ENCODE data around the gene FCGR2B.

DNA sequence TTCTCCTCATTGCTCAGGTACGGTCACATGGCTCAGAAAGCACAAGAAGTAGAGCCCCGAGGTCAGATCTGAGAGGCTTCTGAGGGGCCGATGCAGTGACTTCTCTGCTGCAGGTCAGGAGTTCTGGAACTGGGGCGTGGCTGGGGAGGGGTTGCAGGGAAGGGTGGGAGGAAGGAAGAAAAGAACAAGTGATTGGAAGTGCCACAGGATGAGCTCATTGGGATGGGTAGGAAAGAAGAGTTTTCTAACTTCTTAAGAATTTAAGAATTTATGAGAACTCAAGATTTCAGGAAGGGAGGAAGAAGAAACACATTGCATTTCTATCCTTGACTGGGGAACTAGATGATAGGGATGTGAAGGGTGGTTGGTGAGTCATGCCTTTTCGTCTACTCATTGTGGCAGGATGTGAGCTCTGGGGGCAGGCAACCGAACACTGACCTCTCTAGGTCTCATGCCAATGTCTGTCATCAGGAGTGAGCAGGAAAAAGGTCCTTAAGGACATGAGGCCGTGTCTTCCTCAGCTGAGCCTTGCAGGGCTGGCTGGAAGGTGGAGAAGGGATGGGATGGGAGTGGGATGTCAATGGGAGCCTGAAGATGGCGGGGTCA lies 58.9 kb downstream of the FCGR2B start:
- TF ChIP-seq, protein P1, sequence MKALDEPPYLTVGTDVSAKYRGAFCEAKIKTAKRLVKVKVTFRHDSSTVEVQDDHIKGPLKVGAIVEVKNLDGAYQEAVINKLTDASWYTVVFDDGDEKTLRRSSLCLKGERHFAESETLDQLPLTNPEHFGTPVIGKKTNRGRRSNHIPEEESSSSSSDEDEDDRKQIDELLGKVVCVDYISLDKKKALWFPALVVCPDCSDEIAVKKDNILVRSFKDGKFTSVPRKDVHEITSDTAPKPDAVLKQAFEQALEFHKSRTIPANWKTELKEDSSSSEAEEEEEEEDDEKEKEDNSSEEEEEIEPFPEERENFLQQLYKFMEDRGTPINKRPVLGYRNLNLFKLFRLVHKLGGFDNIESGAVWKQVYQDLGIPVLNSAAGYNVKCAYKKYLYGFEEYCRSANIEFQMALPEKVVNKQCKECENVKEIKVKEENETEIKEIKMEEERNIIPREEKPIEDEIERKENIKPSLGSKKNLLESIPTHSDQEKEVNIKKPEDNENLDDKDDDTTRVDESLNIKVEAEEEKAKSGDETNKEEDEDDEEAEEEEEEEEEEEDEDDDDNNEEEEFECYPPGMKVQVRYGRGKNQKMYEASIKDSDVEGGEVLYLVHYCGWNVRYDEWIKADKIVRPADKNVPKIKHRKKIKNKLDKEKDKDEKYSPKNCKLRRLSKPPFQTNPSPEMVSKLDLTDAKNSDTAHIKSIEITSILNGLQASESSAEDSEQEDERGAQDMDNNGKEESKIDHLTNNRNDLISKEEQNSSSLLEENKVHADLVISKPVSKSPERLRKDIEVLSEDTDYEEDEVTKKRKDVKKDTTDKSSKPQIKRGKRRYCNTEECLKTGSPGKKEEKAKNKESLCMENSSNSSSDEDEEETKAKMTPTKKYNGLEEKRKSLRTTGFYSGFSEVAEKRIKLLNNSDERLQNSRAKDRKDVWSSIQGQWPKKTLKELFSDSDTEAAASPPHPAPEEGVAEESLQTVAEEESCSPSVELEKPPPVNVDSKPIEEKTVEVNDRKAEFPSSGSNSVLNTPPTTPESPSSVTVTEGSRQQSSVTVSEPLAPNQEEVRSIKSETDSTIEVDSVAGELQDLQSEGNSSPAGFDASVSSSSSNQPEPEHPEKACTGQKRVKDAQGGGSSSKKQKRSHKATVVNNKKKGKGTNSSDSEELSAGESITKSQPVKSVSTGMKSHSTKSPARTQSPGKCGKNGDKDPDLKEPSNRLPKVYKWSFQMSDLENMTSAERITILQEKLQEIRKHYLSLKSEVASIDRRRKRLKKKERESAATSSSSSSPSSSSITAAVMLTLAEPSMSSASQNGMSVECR (CRISPR knock-in tag; IDR thresholded peaks at IDR 0.05; ENCODE audit: borderline replicate concordance) = no peak
- TF ChIP-seq JUN (CRISPR knock-in tag; IDR thresholded peaks at IDR 0.05) (no peak), SP1 (CRISPR knock-in tag; conservative IDR thresholded peaks at IDR 0.05) (no peak), CREB1 (CRISPR knock-in tag; IDR thresholded peaks at IDR 0.05) (no peak), NR3C1 (CRISPR knock-in tag; conservative IDR thresholded peaks at IDR 0.05; ENCODE audit: low read depth) (no peak), CREM (CRISPR knock-in tag; IDR thresholded peaks at IDR 0.05) (no peak)
- TF ChIP-seq, protein P2, sequence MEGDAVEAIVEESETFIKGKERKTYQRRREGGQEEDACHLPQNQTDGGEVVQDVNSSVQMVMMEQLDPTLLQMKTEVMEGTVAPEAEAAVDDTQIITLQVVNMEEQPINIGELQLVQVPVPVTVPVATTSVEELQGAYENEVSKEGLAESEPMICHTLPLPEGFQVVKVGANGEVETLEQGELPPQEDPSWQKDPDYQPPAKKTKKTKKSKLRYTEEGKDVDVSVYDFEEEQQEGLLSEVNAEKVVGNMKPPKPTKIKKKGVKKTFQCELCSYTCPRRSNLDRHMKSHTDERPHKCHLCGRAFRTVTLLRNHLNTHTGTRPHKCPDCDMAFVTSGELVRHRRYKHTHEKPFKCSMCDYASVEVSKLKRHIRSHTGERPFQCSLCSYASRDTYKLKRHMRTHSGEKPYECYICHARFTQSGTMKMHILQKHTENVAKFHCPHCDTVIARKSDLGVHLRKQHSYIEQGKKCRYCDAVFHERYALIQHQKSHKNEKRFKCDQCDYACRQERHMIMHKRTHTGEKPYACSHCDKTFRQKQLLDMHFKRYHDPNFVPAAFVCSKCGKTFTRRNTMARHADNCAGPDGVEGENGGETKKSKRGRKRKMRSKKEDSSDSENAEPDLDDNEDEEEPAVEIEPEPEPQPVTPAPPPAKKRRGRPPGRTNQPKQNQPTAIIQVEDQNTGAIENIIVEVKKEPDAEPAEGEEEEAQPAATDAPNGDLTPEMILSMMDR (IDR thresholded peaks at IDR 0.05) = no peak
- TF ChIP-seq, protein P3, sequence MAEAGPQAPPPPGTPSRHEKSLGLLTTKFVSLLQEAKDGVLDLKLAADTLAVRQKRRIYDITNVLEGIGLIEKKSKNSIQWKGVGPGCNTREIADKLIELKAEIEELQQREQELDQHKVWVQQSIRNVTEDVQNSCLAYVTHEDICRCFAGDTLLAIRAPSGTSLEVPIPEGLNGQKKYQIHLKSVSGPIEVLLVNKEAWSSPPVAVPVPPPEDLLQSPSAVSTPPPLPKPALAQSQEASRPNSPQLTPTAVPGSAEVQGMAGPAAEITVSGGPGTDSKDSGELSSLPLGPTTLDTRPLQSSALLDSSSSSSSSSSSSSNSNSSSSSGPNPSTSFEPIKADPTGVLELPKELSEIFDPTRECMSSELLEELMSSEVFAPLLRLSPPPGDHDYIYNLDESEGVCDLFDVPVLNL (CRISPR knock-in tag; IDR thresholded peaks at IDR 0.05; ENCODE audit: borderline replicate concordance, low read depth) = no peak
- TF ChIP-seq, protein P4, sequence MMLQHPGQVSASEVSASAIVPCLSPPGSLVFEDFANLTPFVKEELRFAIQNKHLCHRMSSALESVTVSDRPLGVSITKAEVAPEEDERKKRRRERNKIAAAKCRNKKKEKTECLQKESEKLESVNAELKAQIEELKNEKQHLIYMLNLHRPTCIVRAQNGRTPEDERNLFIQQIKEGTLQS (CRISPR knock-in tag; conservative IDR thresholded peaks at IDR 0.05) = no peak
- TF ChIP-seq, protein P5, sequence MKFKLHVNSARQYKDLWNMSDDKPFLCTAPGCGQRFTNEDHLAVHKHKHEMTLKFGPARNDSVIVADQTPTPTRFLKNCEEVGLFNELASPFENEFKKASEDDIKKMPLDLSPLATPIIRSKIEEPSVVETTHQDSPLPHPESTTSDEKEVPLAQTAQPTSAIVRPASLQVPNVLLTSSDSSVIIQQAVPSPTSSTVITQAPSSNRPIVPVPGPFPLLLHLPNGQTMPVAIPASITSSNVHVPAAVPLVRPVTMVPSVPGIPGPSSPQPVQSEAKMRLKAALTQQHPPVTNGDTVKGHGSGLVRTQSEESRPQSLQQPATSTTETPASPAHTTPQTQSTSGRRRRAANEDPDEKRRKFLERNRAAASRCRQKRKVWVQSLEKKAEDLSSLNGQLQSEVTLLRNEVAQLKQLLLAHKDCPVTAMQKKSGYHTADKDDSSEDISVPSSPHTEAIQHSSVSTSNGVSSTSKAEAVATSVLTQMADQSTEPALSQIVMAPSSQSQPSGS (CRISPR knock-in tag; IDR thresholded peaks at IDR 0.05; ENCODE audit: borderline replicate concordance, low read depth) = no peak

Data from WTC11 (cell line).